Neural cell (in vitro differentiated cells): ENCODE measurements around the gene TFEB. TPM values are rescaled to one million over a fixed set of nuclear protein-coding genes. Genes with fewer than 3 reads are reported as not detected.

ENCODE experiments used
- H2AFZ ChIP-seq: fragments of 200-600, 300-800 bp; sonication (generic), shearing (Covaris generic); 2 replicates; pipeline ENCODE4 v1.6.0; 2014; ENCODE audit warnings: low read depth, mild to moderate bottlenecking, antibody characterized with exemption, low read length, moderate library complexity
- H3F3A ChIP-seq: fragments of 200-600 bp; shearing (Covaris generic); 2 replicates; pipeline ENCODE4 v1.6.1; 2016; ENCODE audit warnings: mild to moderate bottlenecking, moderate library complexity, mixed read lengths, antibody characterized with exemption, low read length; ENCODE audit not compliant: insufficient read depth, poor library complexity, severe bottlenecking
- H3K27ac ChIP-seq: fragments of 200-600, 300-800 bp; sonication (generic), shearing (Covaris generic); 2 replicates; pipeline ENCODE4 v1.5.1; 2014; ENCODE audit warnings: mild to moderate bottlenecking, low read length, moderate library complexity
- H3K27me3 ChIP-seq: fragments of 300-800, 200-600 bp; sonication (generic), shearing (Covaris generic); 2 replicates; pipeline ENCODE4 v1.6.0; 2014; ENCODE audit warnings: mild to moderate bottlenecking, low read depth, low read length, moderate library complexity; ENCODE audit not compliant: insufficient read depth
- H3K36me3 ChIP-seq: fragments of 300-800, 200-600 bp; sonication (generic), shearing (Covaris generic); 2 replicates; pipeline ENCODE4 v1.5.1; 2014; ENCODE audit warnings: mild to moderate bottlenecking, antibody characterized with exemption, low read length, moderate library complexity; ENCODE audit not compliant: insufficient read depth
- H3K4me2 ChIP-seq: fragments of 300-800, 200-600 bp; sonication (generic), shearing (Covaris generic); 2 replicates; pipeline ENCODE4 v1.6.0; 2014; ENCODE audit warnings: mild to moderate bottlenecking, low read length
- H3K4me3 ChIP-seq: fragments of 300-800, 200-600 bp; sonication (generic), shearing (Covaris generic); 2 replicates; pipeline ENCODE4 v1.5.1; 2014; ENCODE audit warnings: mild to moderate bottlenecking, low read length, moderate library complexity
- H3K79me2 ChIP-seq: fragments of 200-600 bp; shearing (Covaris generic); replicated peaks from 2 replicates; pipeline ENCODE4 v1.6.0; 2014; ENCODE audit warnings: mild to moderate bottlenecking, low read length, moderate library complexity; ENCODE audit not compliant: insufficient read depth
- H3K9ac ChIP-seq: fragments of 300-800, 200-600 bp; sonication (generic), shearing (Covaris generic); 2 replicates; pipeline ENCODE4 v1.6.1; 2016; ENCODE audit warnings: mild to moderate bottlenecking, low read length, mixed read lengths
- H3K9me2 ChIP-seq: fragments of 200-600 bp; shearing (Covaris generic); 2 replicates; pipeline ENCODE4 v1.6.1; 2016; ENCODE audit warnings: mild to moderate bottlenecking, low read length, mixed read lengths; ENCODE audit not compliant: insufficient read depth
- H3K9me3 ChIP-seq: fragments of 200-600, 300-800 bp; sonication (generic), shearing (Covaris generic); 2 replicates; pipeline ENCODE4 v1.6.1; 2016; ENCODE audit warnings: mild to moderate bottlenecking, mixed run types, low read length, moderate library complexity, mixed read lengths
- H4K20me1 ChIP-seq: fragments of 200-600 bp; shearing (Covaris generic); 2 replicates; pipeline ENCODE4 v1.6.1; 2016; ENCODE audit warnings: mild to moderate bottlenecking, mixed run types; ENCODE audit not compliant: insufficient read depth
- CTCF ChIP-seq: fragments of 450-650 bp; IDR thresholded peaks from 2 replicates; pipeline ENCODE4 v1.5.1; 2014; ENCODE audit warnings: antibody characterized with exemption, mild to moderate bottlenecking, moderate library complexity; ENCODE audit not compliant: poor library complexity, severe bottlenecking
- EP300 ChIP-seq: fragments of 450-650 bp; conservative IDR thresholded peaks from 2 replicates; pipeline ENCODE4 v1.6.1; 2014; ENCODE audit warnings: antibody characterized with exemption, mild to moderate bottlenecking, moderate library complexity; ENCODE audit not compliant: poor library complexity, severe bottlenecking
- EZH2 ChIP-seq: fragments of 200-600, 300-800 bp; shearing (Covaris generic), sonication (generic); IDR thresholded peaks from 2 replicates; pipeline ENCODE4 v1.6.1; 2014; ENCODE audit warnings: antibody characterized with exemption, low read length, borderline replicate concordance, mild to moderate bottlenecking; ENCODE audit not compliant: insufficient read depth, poor library complexity, severe bottlenecking
- MXI1 ChIP-seq: fragments of 450-650 bp; conservative IDR thresholded peaks from 2 replicates; pipeline ENCODE4 v1.6.1; 2014; ENCODE audit warnings: antibody characterized with exemption, mild to moderate bottlenecking; ENCODE audit not compliant: poor library complexity, severe bottlenecking
- POLR2AphosphoS5 ChIP-seq: IDR thresholded peaks from 2 replicates; pipeline ENCODE4 v1.6.1; 2012
- RAD21 ChIP-seq: fragments of 450-650 bp; conservative IDR thresholded peaks from 2 replicates; pipeline ENCODE4 v1.6.1; 2014; ENCODE audit warnings: antibody characterized with exemption, mild to moderate bottlenecking, moderate library complexity
- REST ChIP-seq: IDR thresholded peaks from 2 replicates; pipeline ENCODE4 v1.6.1; 2012; ENCODE audit warnings: borderline replicate concordance
- SMC3 ChIP-seq: fragments of 450-650 bp; conservative IDR thresholded peaks from 2 replicates; pipeline ENCODE4 v1.6.1; 2014; ENCODE audit warnings: antibody characterized with exemption, mild to moderate bottlenecking, moderate library complexity; ENCODE audit not compliant: poor library complexity
- TAF1 ChIP-seq: IDR thresholded peaks from 2 replicates; pipeline ENCODE4 v1.6.1; 2012; ENCODE audit warnings: low read depth
- polyA plus RNA-seq: library from polyadenylated mRNA; depleted of rRNA; stranded (reverse); fragments of >200 nt; gene quantifications from 2 replicates; pipeline ENCODE4 v1.2.3, GENCODE V29; 2014

TFEB gene
- polyA plus RNA-seq, 1 donor from 2014 or later: 0.24 TPM

- Histone ChIP-seq H4K20me1 (no peaks in the 10 kb centered on the region), H3K79me2 (no peaks in the 10 kb centered on the region), H3K4me3 (no peak overlapping the region), H3K4me2 (no peak overlapping the region), H3K27ac (no peak overlapping the region), H3K9ac (no peak overlapping the region), H3K27me3 (no peaks in the 10 kb centered on the region), H2AFZ (no peak overlapping the region), H3K9me3 (no peaks in the 10 kb centered on the region), H3K36me3 (no peaks in the 10 kb centered on the region), H3F3A (no peaks in the 10 kb centered on the region), H3K9me2 (no peaks in the 10 kb centered on the region)
- TF ChIP-seq EZH2 (no peak), MXI1 (no peak), POLR2AphosphoS5 (no peak), TAF1 (no peak), SMC3 (no peak), RAD21 (no peak)
Observed at GRCh38 chr6:41649596-41649995, 85.8 kb downstream of the TFEB start.

- Histone ChIP-seq H3K36me3 (no peaks in the 10 kb centered on the region), H3K79me2 (no peaks in the 10 kb centered on the region), H4K20me1 (no peaks in the 10 kb centered on the region)
Observed at GRCh38 chr6:41648921-41649320, 86.5 kb downstream of the TFEB start.

More at GRCh38 chr6:41648921-41649320, 86.5 kb downstream of the TFEB start:
- H3K9me3 ChIP-seq: no peaks in the 10 kb centered on the region
- H3K27ac ChIP-seq: no peak overlapping the region
- no peak for TF ChIP-seq POLR2AphosphoS5
- no peak for TF ChIP-seq CTCF
- no peak for TF ChIP-seq RAD21
- no peak for TF ChIP-seq EP300
- TF ChIP-seq MXI1: no peak
- no peak for TF ChIP-seq EZH2
- no peak for TF ChIP-seq SMC3
- no peak for TF ChIP-seq TAF1
- no peak for TF ChIP-seq REST
- no peak overlapping the region for H3K4me2 ChIP-seq
- H3F3A ChIP-seq: no peaks in the 10 kb centered on the region
- no peaks in the 10 kb centered on the region for H3K27me3 ChIP-seq
- H3K9me2 ChIP-seq: no peaks in the 10 kb centered on the region
- no peak overlapping the region for H3K9ac ChIP-seq
- H2AFZ ChIP-seq: no peak overlapping the region
- no peak overlapping the region for H3K4me3 ChIP-seq
